22Rv1 (cell line): Measurements from ENCODE around the gene HBG2.

Source experiments
- CTCF ChIP-seq: fragments of 450-650 bp; IDR thresholded peaks from 2 replicates; pipeline ENCODE4 v1.5.1; 2017; ENCODE audit warnings: mild to moderate bottlenecking
- ZFX ChIP-seq: fragments of 450-650 bp; IDR thresholded peaks from 2 replicates; pipeline ENCODE4 v1.6.1; 2017; ENCODE audit warnings: antibody characterized with exemption, borderline replicate concordance

- TF ChIP-seq CTCF (no peak), ZFX (no peak)
These were observed 29.8 kb downstream of the HBG2 start for GRCh38 chr11:5224538-5225479.
